Central memory CD4-positive, alpha-beta T cell (primary cell): Measurements from ENCODE around the gene ECE2.
"Not testable (repeated sequence)": the region's sequence is repeated elsewhere in the genome, so short reads cannot be mapped to it uniquely, and the experiment has no call there.

Experiments
- DNase-seq: peaks from one replicate; pipeline ENCODE4 v3.0.0; 2022

ECE2 gene

GRCh38 chr3:184337399-184337714 lies 61.5 kb downstream of the ECE2 start, which contains the start of gene FAM131A:
Gene FAM131A, plus strand, starts transcription at chr3:184337600. Its CDS starts 31 bp downstream, at chr3:184337631.
- no peak for DNase-seq

- DNase-seq = no peak
Observed at GRCh38 chr3:184337981-184338380, 62.2 kb downstream of the ECE2 start.

DNA sequence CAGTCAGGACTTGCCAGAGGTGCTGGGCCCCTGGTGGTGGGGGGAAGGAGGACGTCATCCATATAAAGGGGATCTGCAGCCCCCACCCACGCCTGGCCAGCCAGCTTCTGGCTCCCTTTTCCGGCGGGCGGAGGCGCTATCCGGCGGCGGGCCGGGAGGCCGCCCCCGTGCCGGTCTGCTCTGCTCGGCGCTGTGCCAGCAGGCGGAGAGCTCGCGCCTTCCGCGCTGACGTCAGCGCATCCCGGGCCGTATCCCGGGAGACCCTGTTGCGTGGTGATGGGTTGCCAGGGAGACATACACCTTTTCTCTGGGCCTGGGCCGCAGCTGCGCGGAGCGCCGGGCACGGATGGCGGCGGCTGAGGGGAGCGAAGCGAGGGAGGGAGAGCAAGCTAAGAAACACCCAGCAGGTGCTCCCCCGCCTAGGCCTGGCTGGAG lies 62.7 kb downstream of the ECE2 start:
- DNase-seq = no peak

DNA sequence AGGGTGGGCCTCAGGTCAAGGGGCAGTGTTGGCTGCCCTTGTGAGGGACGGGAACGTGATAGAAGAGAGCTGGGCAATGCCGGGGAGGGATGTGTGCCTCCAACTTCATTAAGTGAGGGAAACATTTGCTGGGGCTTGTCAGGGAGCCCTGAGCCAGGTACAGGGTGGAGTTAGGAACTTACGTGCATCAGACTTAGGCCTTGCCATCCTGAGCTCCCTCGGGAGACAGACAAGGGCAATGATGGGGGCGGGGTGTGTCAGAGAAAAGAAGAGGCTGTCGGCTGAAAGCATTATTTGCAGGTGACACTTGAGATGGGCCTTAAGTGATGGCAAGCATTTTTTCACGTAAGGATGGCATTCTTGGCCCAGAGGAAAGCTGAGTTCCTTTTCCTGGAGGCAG lies 63.2 kb downstream of the ECE2 start:
- DNase-seq = no peak

DNA sequence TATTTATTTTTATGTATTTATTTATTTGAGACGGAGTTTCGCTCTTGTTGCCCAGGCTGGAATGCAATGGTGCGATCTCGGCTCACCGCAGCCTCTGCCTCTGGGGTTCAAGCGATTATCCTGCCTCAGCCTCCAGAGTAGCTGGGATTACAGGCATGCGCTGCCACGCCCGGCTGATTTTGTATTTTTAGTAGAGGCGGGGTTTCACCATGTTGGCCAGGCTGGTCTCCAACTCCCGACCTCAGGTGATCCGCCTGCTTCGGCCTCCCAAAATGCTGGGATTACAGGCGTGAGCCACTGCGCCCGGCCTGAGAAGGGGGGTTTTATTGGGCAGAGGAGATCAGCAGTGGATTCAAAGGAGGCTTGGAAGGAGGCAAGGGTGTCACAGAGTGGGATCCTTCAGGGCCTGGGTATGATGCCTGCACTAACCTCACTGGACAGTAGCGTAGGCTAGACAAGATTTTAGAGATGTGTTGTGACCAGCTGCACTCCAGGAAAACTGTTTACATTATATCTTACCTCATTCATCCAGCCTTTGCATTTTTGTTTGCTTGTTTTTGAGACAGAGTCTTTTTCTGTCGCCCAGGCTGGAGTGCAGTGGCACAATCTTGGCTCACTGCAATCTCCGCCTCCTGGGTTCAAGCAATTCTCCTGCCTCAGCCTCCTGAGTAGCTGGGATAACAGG lies 63.8 kb downstream of the ECE2 start:
- not testable (repeated sequence) for DNase-seq

DNA sequence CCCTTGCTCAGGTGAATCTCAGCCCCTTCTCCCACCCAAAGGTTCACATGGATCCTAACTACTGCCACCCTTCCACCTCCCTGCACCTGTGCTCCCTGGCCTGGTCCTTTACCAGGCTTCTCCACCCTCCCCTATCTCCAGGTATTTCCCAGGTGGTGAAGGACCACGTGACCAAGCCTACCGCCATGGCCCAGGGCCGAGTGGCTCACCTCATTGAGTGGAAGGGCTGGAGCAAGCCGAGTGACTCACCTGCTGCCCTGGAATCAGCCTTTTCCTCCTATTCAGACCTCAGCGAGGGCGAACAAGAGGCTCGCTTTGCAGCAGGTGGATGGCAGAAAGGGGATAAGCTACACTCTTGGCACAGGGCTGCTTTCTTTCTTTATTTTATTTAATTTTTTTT lies 66.1 kb downstream of the ECE2 start:
- no peak for DNase-seq
